HepG2 (cell line): ENCODE results near the gene CDRT15L2. TPM values are rescaled to one million over a fixed set of nuclear protein-coding genes. Genes with fewer than 3 reads are reported as not detected.
"Not testable (repeated sequence)": the region's sequence is repeated elsewhere in the genome, so short reads cannot be mapped to it uniquely, and the experiment has no call there.

Experiments
- ATAC-seq: fragments of 200-7000 bp; cut with Tn5 transposase; 3 replicates; pipeline ENCODE4 v1.9.1; 2020; ENCODE audit warnings: mild to moderate bottlenecking, moderate library complexity
- BruUV-seq: library from RNA; stranded (reverse); fragments of 400-500 nt; replicated peaks from 2 replicates; lab custom pipeline; 2021; lab: Mats Ljungman, UMichigan
- CTCF ChIA-PET: fragments of 300-600 bp; formaldehyde crosslinking; extraction: SDS; loops from one replicate; lab custom pipeline; 2021; ENCODE audit warnings: low total read pairs, inconsistent platforms, low intra/inter-chr PET ratio; lab: Yijun Ruan, JAX
- POLR2A ChIA-PET: fragments of 350-600 bp; sonication (Branson Sonifier 250); formaldehyde crosslinking; loops from one replicate; lab custom pipeline; 2020; ENCODE audit warnings: antibody characterized with exemption, inconsistent platforms; lab: Yijun Ruan, JAX
- DNase-seq: peaks from one replicate; pipeline ENCODE4 v3.0.0-alpha.2; 2015; ENCODE audit warnings: low spot score
- FAIRE-seq: peaks from 3 replicates; lab custom pipeline; 2011; peaks lifted over from hg19 to GRCh38; lab: Jason Lieb, UNC
- H2AFZ ChIP-seq: one replicate; pipeline ENCODE4 v1.6.1; 2011; ENCODE audit warnings: low read length, inconsistent platforms
- H3K27ac ChIP-seq: fragments of 300-600 bp; 3 replicates; pipeline ENCODE4 v1.8.0; 2011; ENCODE audit warnings: mixed run types, mild to moderate bottlenecking, mixed read lengths, low read length, inconsistent platforms; ENCODE audit not compliant: insufficient read depth; ENCODE audit errors: extremely low read length
- H3K27me3 ChIP-seq, 2 experiments: fragments of 200-600 bp in 1 of 2; 2 replicates in 1 of 2; 3 replicates in 1 of 2; pipeline versions ENCODE4 v1.6.0 to v1.8.0; 2011; ENCODE audit warnings: low read length in 2 of 2, mild to moderate bottlenecking in 2 of 2, moderate library complexity in 2 of 2, inconsistent platforms in 1 of 2; ENCODE audit not compliant: insufficient read depth in 2 of 2, control insufficient read depth in 1 of 2
- H3K36me3 ChIP-seq, 2 experiments: fragments of 200-600 bp in 1 of 2; replicated peaks in 1 of 2; 2 replicates in 1 of 2; 3 replicates in 1 of 2; pipeline versions ENCODE4 v1.5.1 to v1.8.0; 2011; ENCODE audit warnings: low read length in 2 of 2, inconsistent platforms in 1 of 2; ENCODE audit not compliant: insufficient read depth in 2 of 2, control insufficient read depth in 1 of 2
- H3K4me1 ChIP-seq: 2 replicates; pipeline ENCODE4 v1.5.1; 2012; ENCODE audit warnings: low read length, inconsistent platforms; ENCODE audit not compliant: insufficient read depth
- H3K4me2 ChIP-seq: 2 replicates; pipeline ENCODE4 v1.6.0; 2011; ENCODE audit warnings: low read depth, low read length, inconsistent platforms
- H3K4me3 ChIP-seq, 3 experiments: fragments of 200-600 bp in 1 of 3; sonication (generic), shearing (Covaris generic) in 1 of 3; replicated peaks in 1 of 3; 2 replicates each; pipeline ENCODE4 v1.5.1; 2011 to 2016; ENCODE audit warnings: low read length in 3 of 3, inconsistent platforms in 2 of 3, low read depth in 2 of 3, mild to moderate bottlenecking in 2 of 3, control low read depth in 1 of 3, mixed read lengths in 1 of 3; ENCODE audit not compliant: insufficient read depth in 1 of 3
- H3K79me2 ChIP-seq: one replicate; pipeline ENCODE4 v1.6.1; 2011; ENCODE audit warnings: low read length, inconsistent platforms; ENCODE audit not compliant: insufficient read depth
- H3K9ac ChIP-seq: 2 replicates; pipeline ENCODE4 v1.6.0; 2011; ENCODE audit warnings: mild to moderate bottlenecking, low read depth, low read length, inconsistent platforms; ENCODE audit not compliant: insufficient read depth
- H3K9me3 ChIP-seq: 2 replicates; pipeline ENCODE4 v1.5.1; 2012; ENCODE audit warnings: mild to moderate bottlenecking, low read length
- H4K20me1 ChIP-seq: 2 replicates; pipeline ENCODE4 v1.6.0; 2011; ENCODE audit warnings: inconsistent platforms, mild to moderate bottlenecking, low read length, moderate library complexity; ENCODE audit not compliant: insufficient read depth
- POLR2G ChIP-seq: fragments of 200-400 bp; formaldehyde crosslinking; IDR thresholded peaks from 2 replicates; pipeline ENCODE4 v1.6.1; 2018; ENCODE audit warnings: mild to moderate bottlenecking, low read depth, low read length, moderate library complexity
- WIZ ChIP-seq: sonication (generic); formaldehyde crosslinking; IDR thresholded peaks from 2 replicates; pipeline ENCODE4 v1.5.1; 2020; ENCODE audit warnings: mild to moderate bottlenecking, missing genetic modification reagents
- ZNF768 ChIP-seq: sonication (generic); formaldehyde crosslinking; IDR thresholded peaks from 2 replicates; pipeline ENCODE4 v1.4.0; 2020; ENCODE audit warnings: missing genetic modification reagents
- WGBS: methylation state at CpG from one replicate; pipeline ENCODE4 v1.1.6; 2017; ENCODE audit warnings: low lambda C conversion rate; 5-methylcytosine and 5-hydroxymethylcytosine counted together
- in situ Hi-C: cut with HindIII; loops from 2 replicates; pipeline ENCODE4 v1.10.0; 2017; ENCODE audit warnings: low pct_unique_long_range_greater_than_20kb; ENCODE audit not compliant: extremely low pct_ligation_motif_present
- intact Hi-C: fragments of 100-400 bp; cut with micrococcal nuclease; formaldehyde crosslinking; loops from one replicate; pipeline ENCODE4 v1.10.0; 2022; ENCODE audit not compliant: unreplicated experiment
- polyA plus RNA-seq, 8 experiments: library from polyadenylated mRNA; depleted of rRNA in 3 of 8; stranded (reverse) in 7 of 8; unstranded in 1 of 8; fragments of >200 nt; fragmentation: Illumina TruSeq in 4 of 8; extraction: Trizol in 4 of 8; gene quantifications; 2 replicates each; pipeline versions ENCODE4 v1.2.1 to v1.2.3, GENCODE V29; 2011 to 2016; ENCODE audit warnings: low read depth in 4 of 8, missing spikeins in 1 of 8, mixed read lengths in 1 of 8; ENCODE audit not compliant: insufficient read depth in 1 of 8
- total RNA-seq, 5 experiments: library from RNA; depleted of rRNA; stranded (reverse); fragments of >200 nt; fragmentation: Illumina TruSeq; extraction: Trizol; gene quantifications; 2 replicates each; pipeline ENCODE4 v1.2.3, GENCODE V29; 2016; ENCODE audit warnings: low read depth in 1 of 5
- TF ChIP-seq, protein P1 (sequence below): sonication (generic); formaldehyde crosslinking; IDR thresholded peaks from 2 replicates; pipeline ENCODE4 v1.4.0; 2020; ENCODE audit warnings: missing genetic modification reagents
- TF ChIP-seq, protein P2 (sequence below): sonication (generic); formaldehyde crosslinking; IDR thresholded peaks from 2 replicates; pipeline ENCODE4 v1.9.0; 2022; ENCODE audit warnings: low read depth, missing genetic modification reagents

Gene CDRT15L2
- total and polyA plus RNA-seq, 2 of the 13 experiments (the other 11 are each of a cell fraction or from before 2014, with no cell fraction given) = not detected

DNA sequence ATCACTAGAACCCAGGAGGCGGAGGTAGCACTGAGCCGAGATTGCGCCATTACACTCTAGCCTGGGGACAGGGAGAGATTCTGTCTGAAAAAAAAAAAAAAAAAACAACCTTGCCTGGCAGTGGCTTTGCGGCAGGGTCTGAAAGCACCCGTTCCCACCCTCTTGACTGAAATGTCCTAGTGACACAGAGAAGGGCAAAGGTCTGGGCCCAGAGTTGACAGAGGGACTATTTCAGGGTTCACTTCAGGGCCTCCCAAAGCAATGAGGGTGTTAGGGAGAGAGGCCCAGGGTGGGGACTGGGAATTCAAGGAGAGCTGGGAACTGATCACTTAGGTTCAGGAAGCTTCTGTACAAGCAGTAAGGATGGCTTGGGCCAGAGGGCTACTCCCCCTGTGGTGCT is 13.8 kb upstream of the CDRT15L2 start (continued):
- TF ChIP-seq, protein P1, sequence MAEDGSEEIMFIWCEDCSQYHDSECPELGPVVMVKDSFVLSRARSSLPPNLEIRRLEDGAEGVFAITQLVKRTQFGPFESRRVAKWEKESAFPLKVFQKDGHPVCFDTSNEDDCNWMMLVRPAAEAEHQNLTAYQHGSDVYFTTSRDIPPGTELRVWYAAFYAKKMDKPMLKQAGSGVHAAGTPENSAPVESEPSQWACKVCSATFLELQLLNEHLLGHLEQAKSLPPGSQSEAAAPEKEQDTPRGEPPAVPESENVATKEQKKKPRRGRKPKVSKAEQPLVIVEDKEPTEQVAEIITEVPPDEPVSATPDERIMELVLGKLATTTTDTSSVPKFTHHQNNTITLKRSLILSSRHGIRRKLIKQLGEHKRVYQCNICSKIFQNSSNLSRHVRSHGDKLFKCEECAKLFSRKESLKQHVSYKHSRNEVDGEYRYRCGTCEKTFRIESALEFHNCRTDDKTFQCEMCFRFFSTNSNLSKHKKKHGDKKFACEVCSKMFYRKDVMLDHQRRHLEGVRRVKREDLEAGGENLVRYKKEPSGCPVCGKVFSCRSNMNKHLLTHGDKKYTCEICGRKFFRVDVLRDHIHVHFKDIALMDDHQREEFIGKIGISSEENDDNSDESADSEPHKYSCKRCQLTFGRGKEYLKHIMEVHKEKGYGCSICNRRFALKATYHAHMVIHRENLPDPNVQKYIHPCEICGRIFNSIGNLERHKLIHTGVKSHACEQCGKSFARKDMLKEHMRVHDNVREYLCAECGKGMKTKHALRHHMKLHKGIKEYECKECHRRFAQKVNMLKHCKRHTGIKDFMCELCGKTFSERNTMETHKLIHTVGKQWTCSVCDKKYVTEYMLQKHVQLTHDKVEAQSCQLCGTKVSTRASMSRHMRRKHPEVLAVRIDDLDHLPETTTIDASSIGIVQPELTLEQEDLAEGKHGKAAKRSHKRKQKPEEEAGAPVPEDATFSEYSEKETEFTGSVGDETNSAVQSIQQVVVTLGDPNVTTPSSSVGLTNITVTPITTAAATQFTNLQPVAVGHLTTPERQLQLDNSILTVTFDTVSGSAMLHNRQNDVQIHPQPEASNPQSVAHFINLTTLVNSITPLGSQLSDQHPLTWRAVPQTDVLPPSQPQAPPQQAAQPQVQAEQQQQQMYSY (CRISPR knock-in tag) = no peak
- no peak for TF ChIP-seq WIZ (CRISPR knock-in tag)
- no peak for TF ChIP-seq POLR2G
- no peak for TF ChIP-seq ZNF768 (CRISPR knock-in tag)
- TF ChIP-seq, protein P2, sequence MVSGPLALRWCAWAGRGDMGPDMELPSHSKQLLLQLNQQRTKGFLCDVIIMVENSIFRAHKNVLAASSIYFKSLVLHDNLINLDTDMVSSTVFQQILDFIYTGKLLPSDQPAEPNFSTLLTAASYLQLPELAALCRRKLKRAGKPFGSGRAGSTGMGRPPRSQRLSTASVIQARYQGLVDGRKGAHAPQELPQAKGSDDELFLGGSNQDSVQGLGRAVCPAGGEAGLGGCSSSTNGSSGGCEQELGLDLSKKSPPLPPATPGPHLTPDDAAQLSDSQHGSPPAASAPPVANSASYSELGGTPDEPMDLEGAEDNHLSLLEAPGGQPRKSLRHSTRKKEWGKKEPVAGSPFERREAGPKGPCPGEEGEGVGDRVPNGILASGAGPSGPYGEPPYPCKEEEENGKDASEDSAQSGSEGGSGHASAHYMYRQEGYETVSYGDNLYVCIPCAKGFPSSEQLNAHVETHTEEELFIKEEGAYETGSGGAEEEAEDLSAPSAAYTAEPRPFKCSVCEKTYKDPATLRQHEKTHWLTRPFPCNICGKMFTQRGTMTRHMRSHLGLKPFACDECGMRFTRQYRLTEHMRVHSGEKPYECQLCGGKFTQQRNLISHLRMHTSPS (CRISPR knock-in tag) = no peak
- TF ChIP-seq, all 625 proteins: peak for 0

DNA sequence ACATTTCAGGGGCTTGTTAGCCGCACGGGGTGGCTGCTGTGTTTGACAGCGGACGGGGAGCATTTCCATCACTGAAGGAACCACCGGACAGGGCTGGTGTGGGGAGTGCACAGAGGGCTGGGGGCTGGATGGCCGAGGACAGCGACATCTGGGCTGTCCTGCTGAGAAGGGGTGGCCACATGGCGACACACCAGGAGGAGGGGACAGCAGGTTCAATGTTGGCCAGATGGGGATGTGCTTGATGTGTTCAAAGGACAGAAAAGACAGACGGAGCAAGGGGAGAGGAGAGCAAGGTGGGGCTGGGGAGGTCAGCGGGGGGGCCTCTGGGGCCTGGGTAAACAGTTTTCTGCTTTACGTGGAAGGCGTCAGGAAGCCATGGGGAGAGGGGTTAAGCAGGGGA is 12.8 kb upstream of the CDRT15L2 start:
- H2AFZ ChIP-seq, H3K36me3 ChIP-seq, H3K9me3 ChIP-seq, ATAC-seq, H3K27me3 ChIP-seq, H4K20me1 ChIP-seq, H3K79me2 ChIP-seq, H3K9ac ChIP-seq, CTCF ChIA-PET, intact Hi-C loops, H3K4me2 ChIP-seq, H3K4me1 ChIP-seq, FAIRE-seq, H3K4me3 ChIP-seq, DNase-seq, in situ Hi-C loops, POLR2A ChIA-PET, BruUV-seq, H3K27ac ChIP-seq: not testable (repeated sequence)
- WGBS = 29% methylated on average over 12 of the region's 12 CpGs

DNA sequence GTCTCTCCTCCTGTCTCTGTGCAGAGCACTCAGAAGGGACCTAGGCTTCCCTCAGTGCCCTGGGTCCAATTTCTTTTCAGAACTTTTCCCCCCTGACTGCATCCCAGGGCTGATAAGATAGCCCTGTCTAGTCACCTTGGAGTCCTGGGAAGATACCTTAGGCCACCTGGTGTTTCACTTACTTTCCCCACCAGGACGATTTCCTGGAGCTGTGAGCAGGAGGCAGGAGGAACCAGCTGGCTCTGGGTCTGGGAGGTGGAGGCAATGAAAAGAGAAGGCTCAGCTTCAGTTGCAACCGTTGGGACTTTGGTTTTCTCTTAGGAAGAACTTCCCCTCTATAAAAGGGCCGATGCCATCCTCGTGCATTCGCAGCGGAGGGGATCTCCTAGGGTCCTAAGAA is 12.1 kb upstream of the CDRT15L2 start:
- CTCF ChIA-PET = not testable (repeated sequence)
- 0% methylated on average over 6 of the region's 6 CpGs for WGBS

More for the DNA sequence above, 12.1 kb upstream of the CDRT15L2 start:
- H3K4me1 ChIP-seq, H3K27ac ChIP-seq, DNase-seq, H3K4me2 ChIP-seq, H3K27me3 ChIP-seq, H2AFZ ChIP-seq, intact Hi-C loops, H3K9me3 ChIP-seq, POLR2A ChIA-PET, ATAC-seq, FAIRE-seq, H4K20me1 ChIP-seq, H3K9ac ChIP-seq, in situ Hi-C loops, H3K36me3 ChIP-seq, H3K79me2 ChIP-seq, H3K4me3 ChIP-seq, BruUV-seq: not testable (repeated sequence)
